H1 (cell line): ENCODE results near the gene NTNG2. TPM values are rescaled to one million over a fixed set of nuclear protein-coding genes. Genes with fewer than 3 reads are reported as not detected.

ENCODE experiments used
- KDM1A ChIP-seq: fragments of 200-600, 300-600 bp; sonication (generic); IDR thresholded peaks from 2 replicates; pipeline ENCODE4 v1.7.1; 2016; ENCODE audit warnings: mild to moderate bottlenecking, low read length, borderline replicate concordance
- RAD21 ChIP-seq, 2 experiments: IDR thresholded peaks in 1 of 2; conservative IDR thresholded peaks in 1 of 2; 2 replicates each; pipeline ENCODE4 v1.6.1; 2011; ENCODE audit warnings: low read depth in 2 of 2, low read length in 2 of 2, improper control_type of control experiment in 1 of 2, inconsistent platforms in 1 of 2, mild to moderate bottlenecking in 1 of 2, moderate library complexity in 1 of 2
- polyA plus RNA-seq, 7 experiments: library from polyadenylated mRNA; depleted of rRNA in 3 of 7; stranded (reverse) in 5 of 7; unstranded in 2 of 7; fragments of >200 nt in 5 of 7; fragments of 200-250 nt in 2 of 7; gene quantifications; 1 replicate in 5 of 7; 2 replicates in 1 of 7; 4 replicates in 1 of 7; pipeline versions ENCODE4 v1.2.1 to v1.2.3, GENCODE V29; 2011 to 2013; ENCODE audit warnings: missing spikeins in 2 of 7, mixed read lengths in 2 of 7
- total RNA-seq: library from RNA; stranded (reverse); fragmentation: NEBNext Ultra II Directional; extraction: Animal tissue kit (Norgen Biotek cat#: 25700); gene quantifications from 2 replicates; pipeline ENCODE4 v1.2.1, GENCODE V29; 2021

Gene NTNG2
- total and polyA plus RNA-seq, 2 of the 8 experiments (the other 6 are each of a cell fraction or from before 2014, with no cell fraction given) = 1.4 to 1.5 TPM

DNA sequence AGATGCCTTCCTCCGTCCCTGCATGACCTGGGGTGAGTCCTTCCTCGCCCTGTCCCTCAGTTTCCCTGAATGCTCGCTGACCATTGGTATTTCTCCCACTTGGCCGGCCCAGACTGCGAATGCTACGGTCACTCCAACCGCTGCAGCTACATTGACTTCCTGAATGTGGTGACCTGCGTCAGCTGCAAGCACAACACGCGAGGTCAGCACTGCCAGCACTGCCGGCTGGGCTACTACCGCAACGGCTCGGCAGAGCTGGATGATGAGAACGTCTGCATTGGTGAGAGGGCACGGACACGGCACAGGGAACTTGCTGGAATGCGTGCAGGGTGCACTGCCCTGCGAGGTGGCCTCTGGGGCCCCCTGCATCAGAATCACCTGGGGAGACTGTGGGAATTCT lies 77.1 kb downstream of the NTNG2 start (continued):
- no peak for TF ChIP-seq KDM1A
- no peak for TF ChIP-seq RAD21 (IDR thresholded peaks at IDR 0.05 in 1 of 2, conservative IDR thresholded peaks at IDR 0.05 in 1 of 2; ENCODE audit: low read depth in 2 of 2, low read length in 2 of 2)
